SK-MEL-5 (cell line): ENCODE results near the gene KLF13. TPM values are rescaled to one million over a fixed set of nuclear protein-coding genes. Genes with fewer than 3 reads are reported as not detected.
A peak's percentile ranks its signal among the peaks of the same experiment; 100 is the strongest.

Source experiments
- DNase-seq: peaks from one replicate; pipeline ENCODE4 v3.0.0-alpha.2; 2016; ENCODE audit warnings: low read depth, low spot score
- in situ Hi-C: cut with HindIII; loops from 2 replicates; pipeline ENCODE4 v1.10.0; 2016; ENCODE audit warnings: low sequenced_read_pairs, high pct_unique_total_duplicates, low pct_unique_long_range_greater_than_20kb
- total RNA-seq: library from RNA; depleted of rRNA; stranded (reverse); fragments of >200 nt; shearing (Covaris generic); gene quantifications from 2 replicates; pipeline ENCODE4 v1.2.3, GENCODE V29; 2014

Gene KLF13
- total RNA-seq, 1 experiment from 2014 or later = 17.3 TPM

GRCh38 chr15:31325595-31326155, 960 bp upstream of the KLF13 start:
- in situ Hi-C loops = no loop called here
- no peak for DNase-seq

DNA sequence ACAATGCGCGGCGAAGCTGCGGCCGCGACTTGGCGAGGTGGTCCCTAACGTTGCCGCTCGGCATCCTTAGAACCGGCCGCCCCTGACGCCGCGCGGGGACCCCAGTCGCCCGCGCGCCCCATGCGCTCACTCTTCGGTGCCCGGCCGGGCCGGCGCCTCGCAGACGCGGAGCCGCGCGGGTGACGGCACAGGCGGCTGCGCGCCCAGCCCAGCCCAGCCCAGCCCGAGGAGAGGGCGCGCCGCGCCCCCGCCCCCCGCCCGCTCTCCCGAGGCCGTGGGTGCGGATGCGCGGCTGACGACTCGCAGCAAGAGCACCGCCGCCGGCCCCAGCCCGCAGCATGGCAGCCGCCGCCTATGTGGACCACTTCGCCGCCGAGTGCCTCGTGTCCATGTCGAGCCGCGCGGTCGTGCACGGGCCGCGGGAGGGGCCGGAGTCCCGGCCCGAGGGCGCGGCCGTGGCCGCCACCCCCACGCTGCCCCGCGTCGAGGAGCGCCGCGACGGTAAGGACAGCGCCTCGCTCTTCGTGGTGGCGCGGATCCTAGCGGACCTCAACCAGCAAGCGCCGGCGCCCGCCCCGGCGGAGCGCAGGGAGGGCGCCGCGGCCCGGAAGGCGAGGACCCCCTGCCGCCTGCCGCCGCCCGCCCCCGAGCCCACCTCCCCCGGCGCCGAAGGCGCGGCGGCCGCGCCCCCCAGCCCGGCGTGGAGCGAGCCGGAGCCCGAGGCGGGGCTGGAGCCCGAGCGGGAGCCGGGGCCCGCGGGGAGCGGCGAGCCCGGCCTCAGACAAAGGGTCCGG, 437 bp downstream of the KLF13 start:
- in situ Hi-C loops = no loop called here
- peak; percentile 50 for DNase-seq

GRCh38 chr15:31327669-31328427, 1.2 kb downstream of the KLF13 start:
- peak; percentile 16 for DNase-seq
- in situ Hi-C loops = no loop called here

- in situ Hi-C loops = no loop called here
- DNase-seq = no peak
Observed at GRCh38 chr15:31328428-31328968, 1.9 kb downstream of the KLF13 start.

DNA sequence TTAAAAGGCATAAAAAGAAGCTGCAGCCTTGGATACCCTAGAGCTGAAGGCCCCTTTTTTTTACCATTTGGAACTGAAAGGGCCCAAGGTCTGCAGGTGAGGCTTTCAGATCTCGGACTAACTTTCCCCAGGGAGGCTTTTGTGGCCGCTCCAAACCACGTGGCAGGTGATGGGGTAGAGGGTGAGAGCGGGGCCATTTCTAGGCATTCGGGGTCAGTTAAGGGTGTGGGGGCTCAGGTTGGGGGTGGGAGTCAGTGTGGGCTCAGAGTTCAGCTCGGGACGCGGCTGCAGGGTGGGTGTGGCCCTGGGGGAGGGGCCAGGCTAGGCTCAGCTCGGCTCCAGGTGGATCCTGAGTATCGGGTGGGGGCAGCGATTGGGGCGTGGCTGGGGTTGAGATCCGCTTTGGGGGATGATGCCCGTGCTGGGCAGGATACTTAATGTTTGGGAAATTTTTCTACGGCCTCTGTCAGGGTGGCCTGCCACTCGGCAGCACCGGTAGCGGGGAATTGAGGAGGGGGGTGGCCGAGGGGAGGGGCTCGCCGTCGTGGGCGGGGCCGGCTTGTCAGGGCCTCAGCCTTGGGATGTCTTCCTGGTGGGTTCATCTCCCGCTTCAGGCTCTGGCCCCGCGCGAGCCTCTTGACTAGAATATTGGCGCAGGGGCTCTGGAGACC, 2.5 kb downstream of the KLF13 start:
- in situ Hi-C loops = no loop called here
- no peak for DNase-seq

DNA sequence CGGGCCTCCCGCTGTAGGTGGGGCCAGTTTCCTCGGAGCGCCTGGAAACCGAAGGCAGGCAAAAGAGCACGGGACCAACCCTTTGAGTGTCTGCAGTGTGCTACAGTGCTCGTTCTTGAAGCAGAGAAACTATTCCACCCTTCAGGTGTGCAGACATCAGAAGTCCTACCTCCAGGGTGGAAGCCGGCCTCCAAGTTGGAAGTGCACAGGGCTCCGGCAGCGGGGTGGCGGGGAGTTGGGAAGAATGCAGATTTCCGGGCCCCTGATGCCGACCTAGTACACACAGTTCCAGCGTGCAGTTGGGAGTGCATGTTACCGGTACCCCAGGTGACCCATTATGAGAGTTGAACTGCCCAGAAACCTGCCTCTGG, 3.0 kb downstream of the KLF13 start:
- in situ Hi-C loops = no loop called here
- DNase-seq = no peak

DNA sequence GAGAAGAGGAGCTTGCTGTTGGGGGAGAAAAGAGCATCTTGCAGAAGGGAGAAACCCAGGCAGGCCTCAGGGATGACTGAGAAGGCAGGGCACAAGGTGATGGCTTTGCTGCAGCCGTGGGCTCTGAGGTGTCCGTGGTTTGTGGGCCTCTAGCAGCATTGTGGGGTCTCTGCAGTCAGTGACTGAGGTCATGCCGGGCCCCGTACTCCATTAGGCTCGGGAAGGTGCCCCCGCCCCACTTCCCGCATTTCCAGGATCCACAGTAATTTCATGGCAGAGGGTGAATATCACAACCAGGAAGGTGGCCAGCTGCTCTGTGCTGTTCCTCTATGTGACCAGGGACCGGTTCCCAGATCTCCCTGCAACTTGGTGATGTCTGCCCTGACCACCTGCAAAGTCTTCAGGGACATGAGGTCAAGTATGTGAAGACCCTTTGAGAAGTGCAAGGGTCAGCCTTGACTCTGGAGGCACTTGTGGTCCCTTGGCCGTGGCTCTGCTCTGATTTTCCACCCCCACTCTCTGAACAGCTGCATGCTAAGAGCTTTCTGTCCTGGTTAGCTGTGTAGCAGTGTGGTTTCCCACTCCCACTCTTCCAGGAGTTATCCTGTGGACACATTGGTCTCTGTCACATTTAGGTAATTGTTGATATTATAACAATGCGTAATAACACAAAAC, 3.6 kb downstream of the KLF13 start:
- in situ Hi-C loops = no loop called here
- DNase-seq = no peak

GRCh38 chr15:31330836-31331235, 4.2 kb downstream of the KLF13 start:
- in situ Hi-C loops = no loop called here
- DNase-seq = no peak

DNA sequence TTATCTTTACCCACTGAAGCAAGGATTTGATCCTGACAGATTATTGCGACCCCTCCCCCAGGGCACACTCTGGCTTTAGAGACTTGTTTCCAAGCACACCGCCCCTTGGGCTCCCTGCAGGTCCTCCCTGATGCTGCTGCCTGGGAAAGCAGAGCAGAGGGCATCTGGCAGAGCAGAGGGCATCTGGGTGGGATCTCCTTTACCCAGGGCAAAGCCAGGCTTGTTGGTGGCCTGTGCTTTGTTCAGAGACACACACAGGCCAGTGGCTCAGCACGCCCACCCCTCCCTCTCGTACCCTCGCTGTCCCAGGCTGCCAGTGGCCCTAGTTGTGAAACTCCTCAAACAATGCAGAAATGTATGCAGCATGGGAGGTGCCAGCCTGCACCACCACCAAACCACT, 4.8 kb downstream of the KLF13 start:
- DNase-seq = no peak
- in situ Hi-C loops = no loop called here

DNA sequence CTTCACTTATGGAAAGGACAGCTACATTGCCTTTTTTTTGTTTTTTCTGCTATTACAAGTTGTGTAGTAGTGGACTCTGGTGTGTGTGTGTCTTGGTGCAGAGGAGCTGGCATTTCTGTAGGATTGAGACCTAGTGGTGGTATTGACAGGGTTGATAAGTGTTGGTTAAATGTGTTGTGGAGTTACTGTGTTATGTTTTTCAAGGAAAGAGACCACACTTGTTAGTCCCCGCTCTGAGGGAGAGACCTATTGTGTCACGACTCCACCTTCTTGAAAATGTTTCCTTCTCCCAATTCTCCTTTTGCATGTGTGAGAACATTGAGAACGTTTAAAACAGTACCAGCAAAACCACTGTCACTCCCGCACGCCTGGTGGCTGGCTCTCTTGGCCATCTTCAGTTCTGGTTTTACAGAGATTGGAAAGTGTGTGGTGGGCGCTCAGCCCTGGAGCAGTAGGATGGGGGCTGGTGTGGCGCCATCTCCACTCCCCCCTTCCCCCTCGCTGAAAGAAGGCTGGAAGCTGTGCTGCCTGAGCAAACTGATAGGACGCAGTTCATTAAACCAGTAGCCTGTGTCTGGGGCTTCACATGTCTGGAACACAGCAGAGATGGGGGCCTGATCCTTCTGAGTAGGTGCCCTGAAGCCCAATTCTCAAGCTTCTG, 5.5 kb downstream of the KLF13 start:
- in situ Hi-C loops = no loop called here
- no peak for DNase-seq

- in situ Hi-C loops = no loop called here
Observed at GRCh38 chr15:31332681-31333071, 6.0 kb downstream of the KLF13 start.

GRCh38 chr15:31333119-31333518, 6.5 kb downstream of the KLF13 start:
- in situ Hi-C loops = no loop called here
- no peak for DNase-seq

More at GRCh38 chr15:31332681-31333071, 6.0 kb downstream of the KLF13 start:
- no peak for DNase-seq

GRCh38 chr15:31333820-31334219, 7.2 kb downstream of the KLF13 start:
- in situ Hi-C loops = no loop called here

GRCh38 chr15:31335989-31336592, 9.5 kb downstream of the KLF13 start:
- in situ Hi-C loops = no loop called here

More at GRCh38 chr15:31333820-31334219, 7.2 kb downstream of the KLF13 start:
- no peak for DNase-seq

DNA sequence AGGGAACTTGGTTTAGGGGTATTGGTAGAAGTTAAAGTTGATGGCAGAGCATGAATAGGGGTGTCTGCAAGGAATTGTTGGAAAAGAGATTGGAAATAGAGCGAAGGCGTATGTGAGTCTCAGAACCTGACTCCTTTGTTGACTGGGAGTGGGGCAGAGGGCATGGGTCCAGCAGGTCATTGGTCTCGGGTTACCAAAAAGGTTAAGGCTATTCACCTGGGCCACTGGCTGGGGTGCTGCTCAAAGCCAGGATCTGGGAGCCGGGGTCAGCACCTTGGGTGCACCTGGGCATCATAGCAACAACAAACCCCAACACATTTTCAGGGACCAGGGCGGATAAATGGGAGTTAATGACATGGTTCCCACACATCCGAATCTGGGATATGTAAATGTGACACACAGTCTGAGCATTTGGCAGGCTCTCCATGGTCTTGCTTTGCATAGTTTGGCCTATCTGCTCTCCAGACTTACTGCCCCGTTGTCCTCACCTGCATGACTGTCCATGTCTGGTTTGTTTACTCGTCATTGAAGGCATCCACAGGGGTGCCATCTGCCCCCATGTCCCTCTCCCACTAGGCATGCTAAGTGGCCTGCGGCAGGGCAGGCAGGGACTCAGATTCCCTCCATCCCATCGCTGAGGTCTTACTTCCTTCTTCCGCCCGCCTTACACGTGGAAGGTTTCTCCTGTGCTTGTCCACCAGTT, 10.1 kb downstream of the KLF13 start:
- in situ Hi-C loops = no loop called here
- DNase-seq = no peak

More at GRCh38 chr15:31335989-31336592, 9.5 kb downstream of the KLF13 start:
- DNase-seq = no peak
